ENCODE data around the gene VEGFA.

GRCh38 chr6:43758617-43759050 is 11.4 kb upstream of the VEGFA start:
- TF ChIP-seq CTCF (IDR thresholded peaks at IDR 0.05; ENCODE audit: control extremely low read depth in 1 of 3, insufficient read depth in 1 of 3, low read depth in 1 of 3, low read length in 3 of 3) (peak; percentile 87 to 95 (median 94)), TAF1 (IDR thresholded peaks at IDR 0.05; ENCODE audit: low read depth, low read length) (no peak), SP1 (IDR thresholded peaks at IDR 0.05; ENCODE audit: low read depth, low read length) (no peak), POLR2A (IDR thresholded peaks at IDR 0.05; ENCODE audit: control extremely low read depth in 1 of 2, low read depth in 2 of 2, low read length in 2 of 2) (no peak), ZNF274 (IDR thresholded peaks at IDR 0.05; ENCODE audit: borderline replicate concordance, extremely low read depth, low read length) (no peak), CBX8 (IDR thresholded peaks at IDR 0.05; ENCODE audit: borderline replicate concordance, low read depth, low read length) (no peak), MAFK (IDR thresholded peaks at IDR 0.05; ENCODE audit: low read depth, low read length) (no peak)
